A549 (cell line): ENCODE measurements around the gene TPCN2. TPM values are rescaled to one million over a fixed set of nuclear protein-coding genes. Genes with fewer than 3 reads are reported as not detected.
A peak's percentile ranks its signal among the peaks of the same experiment; 100 is the strongest.
"Not testable (repeated sequence)": the region's sequence is repeated elsewhere in the genome, so short reads cannot be mapped to it uniquely, and the experiment has no call there.

Experiments
- ATAC-seq, 2 experiments: fragments of 200-7000 bp in 1 of 2; fragments of >200 bp in 1 of 2; cut with Nextera tagmentation in 1 of 2; cut with Tn5 transposase in 1 of 2; 3 replicates each; pipeline versions ENCODE4 v1.8.0 to v1.9.1; 2018 to 2020; ENCODE audit warnings: mild to moderate bottlenecking in 1 of 2, moderate library complexity in 1 of 2
- CTCF ChIA-PET: fragments of 300-600 bp; sonication (Branson Sonifier 250); formaldehyde crosslinking; extraction: SDS; loops from one replicate; lab custom pipeline; 2021; ENCODE audit warnings: antibody characterized with exemption, inconsistent platforms; lab: Yijun Ruan, JAX
- POLR2A ChIA-PET: fragments of 350-600 bp; formaldehyde crosslinking; extraction: SDS; loops from one replicate; lab custom pipeline; 2021; ENCODE audit warnings: antibody characterized with exemption, inconsistent platforms; lab: Yijun Ruan, JAX
- DNase-seq, 2 experiments: peaks; one replicate each; pipeline versions ENCODE4 v3.0.0 to v3.0.0-alpha.2; 2011 to 2016; ENCODE audit warnings: low read depth in 1 of 2, low spot score in 1 of 2
- FAIRE-seq: peaks from 2 replicates; lab custom pipeline; 2011; peaks lifted over from hg19 to GRCh38; lab: Jason Lieb, UNC
- H3K27ac ChIP-seq, 2 experiments: fragments of >200 bp; sonication (Bioruptor Twin); formaldehyde crosslinking; 3 replicates each; pipeline ENCODE4 v1.5.1; 2016 to 2017
- H3K4me1 ChIP-seq: fragments of >200 bp; sonication (Bioruptor Twin); formaldehyde crosslinking; 3 replicates; pipeline ENCODE4 v1.6.1; 2016
- H3K4me2 ChIP-seq: fragments of >200 bp; sonication (Bioruptor Twin); formaldehyde crosslinking; 3 replicates; pipeline ENCODE4 v1.6.1; 2016
- H3K4me3 ChIP-seq: fragments of >200 bp; sonication (Bioruptor Twin); formaldehyde crosslinking; 3 replicates; pipeline ENCODE4 v1.5.1; 2016
- H3K9me3 ChIP-seq: fragments of >200 bp; sonication (Bioruptor Twin); formaldehyde crosslinking; 3 replicates; pipeline ENCODE4 v1.6.1; 2016
- BCL3 ChIP-seq: fragments of >200 bp; sonication (Bioruptor Twin); formaldehyde crosslinking; IDR thresholded peaks from 3 replicates; pipeline ENCODE4 v1.6.1; 2016
- BHLHE40 ChIP-seq: IDR thresholded peaks from 2 replicates; pipeline ENCODE4 v1.6.1; 2012; ENCODE audit warnings: low read depth, low read length, inconsistent platforms
- CEBPB ChIP-seq, 2 experiments: fragments of >200 bp in 1 of 2; sonication (Bioruptor Twin) in 1 of 2; formaldehyde crosslinking in 1 of 2; IDR thresholded peaks; 2 replicates each; pipeline ENCODE4 v1.6.1; 2012 to 2016
- CHD4 ChIP-seq: fragments of 200-600 bp; sonication (generic); IDR thresholded peaks from 2 replicates; pipeline ENCODE4 v1.6.1; 2016; ENCODE audit warnings: antibody characterized with exemption, mild to moderate bottlenecking, borderline replicate concordance
- EP300 ChIP-seq, 2 experiments: fragments of >200 bp; sonication (Bioruptor Twin); formaldehyde crosslinking; IDR thresholded peaks; 2 replicates in 1 of 2; 3 replicates in 1 of 2; pipeline ENCODE4 v1.6.1; 2016 to 2017
- FOSB ChIP-seq: fragments of 250-450 bp; sonication (Bioruptor Pico); IDR thresholded peaks from 2 replicates; pipeline ENCODE4 v1.5.0; 2020; ENCODE audit warnings: mild to moderate bottlenecking, moderate library complexity
- FOSL2 ChIP-seq, 2 experiments: fragments of 450-650 bp in 1 of 2; fragments of >200 bp in 1 of 2; sonication (Bioruptor Twin) in 1 of 2; formaldehyde crosslinking; IDR thresholded peaks; 2 replicates each; pipeline versions ENCODE4 v1.5.0 to v1.6.1; 2016 to 2020; ENCODE audit warnings: mild to moderate bottlenecking in 1 of 2, moderate library complexity in 1 of 2
- HDAC2 ChIP-seq: fragments of 200-600 bp; sonication (generic); IDR thresholded peaks from 2 replicates; pipeline ENCODE4 v1.6.1; 2016
- MAFK ChIP-seq: fragments of 450-650 bp; IDR thresholded peaks from 2 replicates; pipeline ENCODE4 v1.6.1; 2014; ENCODE audit not compliant: partially characterized antibody
- PHF8 ChIP-seq: fragments of 200-600 bp; sonication (generic); IDR thresholded peaks from 2 replicates; pipeline ENCODE4 v1.6.1; 2016; ENCODE audit warnings: low read depth, mild to moderate bottlenecking, antibody characterized with exemption, moderate library complexity, borderline replicate concordance
- POLR2A ChIP-seq: IDR thresholded peaks from 2 replicates; pipeline ENCODE4 v1.6.1; 2012; ENCODE audit warnings: mild to moderate bottlenecking, low read length
- RAD21 ChIP-seq, 2 experiments: fragments of >200 bp in 1 of 2; sonication (Bioruptor Twin) in 1 of 2; formaldehyde crosslinking in 1 of 2; IDR thresholded peaks in 1 of 2; conservative IDR thresholded peaks in 1 of 2; 2 replicates in 1 of 2; 3 replicates in 1 of 2; pipeline ENCODE4 v1.6.1; 2012 to 2018; ENCODE audit warnings: inconsistent platforms in 1 of 2
- SMC3 ChIP-seq: fragments of >200 bp; sonication (Bioruptor Twin); formaldehyde crosslinking; IDR thresholded peaks from 3 replicates; pipeline ENCODE4 v1.6.1; 2018; ENCODE audit warnings: inconsistent platforms
- SREBF2 ChIP-seq: fragments of 450-650 bp; IDR thresholded peaks from 2 replicates; pipeline ENCODE4 v1.6.1; 2014; ENCODE audit warnings: mild to moderate bottlenecking, moderate library complexity
- TFCP2L1 ChIP-seq: fragments of 250-450 bp; sonication (Bioruptor Pico); IDR thresholded peaks from 2 replicates; pipeline ENCODE4 v1.5.0; 2021; ENCODE audit warnings: mild to moderate bottlenecking
- ZFP36 ChIP-seq: fragments of 450-650 bp; IDR thresholded peaks from 2 replicates; pipeline ENCODE4 v1.6.1; 2014; ENCODE audit warnings: borderline replicate concordance; ENCODE audit not compliant: partially characterized antibody
- ZSCAN20 ChIP-seq: fragments of 250-450 bp; sonication (Bioruptor Pico); IDR thresholded peaks from 2 replicates; pipeline ENCODE4 v1.8.0; 2022; ENCODE audit warnings: mild to moderate bottlenecking, moderate library complexity
- WGBS: methylation state at CpG from one replicate; pipeline ENCODE4 v1.1.6; 2017; ENCODE audit errors: missing lambda C conversion rate; 5-methylcytosine and 5-hydroxymethylcytosine counted together
- polyA minus RNA-seq: library from RNA; depleted of rRNA, polyadenylated mRNA; stranded (reverse); fragments of >200 nt; gene quantifications from 2 replicates; pipeline ENCODE4 v1.2.3, GENCODE V29; 2011; rRNA and poly(A)+ RNA removed
- polyA plus RNA-seq, 4 experiments: library from polyadenylated mRNA; depleted of rRNA in 3 of 4; stranded (reverse); fragments of >200 nt; fragmentation: RNase III in 1 of 4; extraction: RNeasy Plus Mini Kit Qiagen cat#74134 plus additional on column Dnase treatment in 1 of 4; gene quantifications; 2 replicates in 3 of 4; 3 replicates in 1 of 4; pipeline ENCODE4 v1.2.3, GENCODE V29; 2011 to 2017

Gene TPCN2
- 8.1 and 8.9 TPM in 2 replicates for polyA plus RNA-seq (2011; rRNA removed)
- polyA plus RNA-seq (2012; cell fraction: cytosol; rRNA removed), result 9.4 and 11.6 TPM in 2 replicates
- polyA plus RNA-seq (2012; cell fraction: nucleus; rRNA removed), result 34.4 and 38.1 TPM in 2 replicates
- 8.8 to 9.1 TPM (median 9.0 TPM) in 3 replicates for polyA plus RNA-seq (2017; fragmentation: RNase III; extraction: RNeasy Plus Mini Kit Qiagen cat#74134 plus additional on column Dnase treatment)
- polyA minus RNA-seq, result 10.1 and 13.1 TPM in 2 replicates

- CTCF ChIA-PET, result interaction anchor here (0.6 to 1.8 kb wide), 3 partner anchors 11 to 281 kb away, joined by 3 to 4 read pairs (median 3); no protein-coding TSS in a partner anchor
- Histone ChIP-seq H3K4me2 (peak within 1 kb of the TSS; percentile 97), H3K27ac (peak within 1 kb of the TSS; percentile 92 to 96), H3K4me3 (peak within 1 kb of the TSS; percentile 99), H3K9me3 (no peaks in the 10 kb centered on the region), H3K4me1 (peaks cover 19% of the 10 kb centered on the region; the same call in 2 of the 3 replicates)
- peak; percentile 95 to 98 for DNase-seq
- peak; percentile 87 for TF ChIP-seq POLR2A
- no peak for TF ChIP-seq ZSCAN20 (CRISPR knock-in tag)
- TF ChIP-seq PHF8, result peak; percentile 66
- 0 out of 3 replicates have a peak, but pooled peaks have one; percentile 0 for TF ChIP-seq SMC3
- TF ChIP-seq HDAC2, result no peak
- TF ChIP-seq MAFK, result peak; percentile 47
- ATAC-seq, result peak; percentile 86 to 91
- 3% methylated on average over 27 of the region's 76 CpGs for WGBS
- no peak for FAIRE-seq
- POLR2A ChIA-PET, result interaction anchor here (0.6 to 1.2 kb wide), 4 partner anchors 10 to 206 kb away, joined by 3 read pairs; no protein-coding TSS in a partner anchor
These were observed at the start of gene TPCN2 for GRCh38 chr11:69048694-69049489. Gene TPCN2 (plus strand): TSS chr11:69048932. CDS start chr11:69048998, 66 bp downstream.

GRCh38 chr11:68999093-68999747, 49.5 kb upstream of the TPCN2 start:
- Histone ChIP-seq H3K9me3 (no peaks in the 10 kb centered on the region), H3K4me1 (peaks cover 10% of the 10 kb centered on the region), H3K4me3 (no peak overlapping the region), H3K4me2 (no peak overlapping the region), H3K27ac (no peak overlapping the region)
- 81% methylated on average over 8 of the region's 8 CpGs for WGBS
- DNase-seq (no peak), FAIRE-seq (no peak), ATAC-seq (no peak)
- ChIA-PET POLR2A (no interaction called here), CTCF (interaction anchor here (2.2 kb wide), 1 partner anchor 11 kb away, joined by 6 read pairs; no protein-coding TSS in a partner anchor)
- TF ChIP-seq CEBPB (IDR thresholded peaks at IDR 0.05) (no peak), BCL3 (no peak), EP300 (IDR thresholded peaks at IDR 0.05) (no peak), HDAC2 (no peak)

GRCh38 chr11:68999748-69000355, 48.9 kb upstream of the TPCN2 start:
- CTCF ChIA-PET, result interaction anchor here (0.6 to 2.9 kb wide), 7 partner anchors 9 to 257 kb away, joined by 3 to 10 read pairs (median 4); no protein-coding TSS in a partner anchor
- ATAC-seq, H3K4me2 ChIP-seq, H3K27ac ChIP-seq, H3K4me3 ChIP-seq, FAIRE-seq, POLR2A ChIA-PET, DNase-seq, H3K9me3 ChIP-seq: not testable (repeated sequence)
- H3K4me1 ChIP-seq, result peaks cover 10% of the 10 kb centered on the region
- 79% methylated on average over 12 of the region's 12 CpGs for WGBS

GRCh38 chr11:69000391-69000790, 48.3 kb upstream of the TPCN2 start:
- FAIRE-seq, result no peak
- Histone ChIP-seq H3K4me1 (peaks cover 10% of the 10 kb centered on the region), H3K9me3 (no peaks in the 10 kb centered on the region), H3K4me2 (0 out of 3 replicates have a peak overlapping the region, but pooled peaks have one; percentile 25), H3K27ac (no peak overlapping the region), H3K4me3 (no peak overlapping the region)
- no peak for TF ChIP-seq RAD21 (conservative IDR thresholded peaks at IDR 0.05 in 1 of 2, IDR thresholded peaks at IDR 0.05 in 1 of 2)
- no peak for TF ChIP-seq BHLHE40
- TF ChIP-seq SREBF2, result no peak
- no peak for TF ChIP-seq ZFP36
- TF ChIP-seq FOSL2 (IDR thresholded peaks at IDR 0.05), result no peak
- no peak for TF ChIP-seq FOSL2 (CRISPR knock-in tag; IDR thresholded peaks at IDR 0.05)
- no peak for TF ChIP-seq CHD4
- TF ChIP-seq HDAC2, result no peak
- TF ChIP-seq ZSCAN20 (CRISPR knock-in tag), result no peak
- no peak for TF ChIP-seq FOSB (CRISPR knock-in tag)
- TF ChIP-seq TFCP2L1 (CRISPR knock-in tag), result no peak
- ATAC-seq, result peak in 1 of 2 experiments; percentile 28; a peak in 3 of 6 replicates
- WGBS, result 68% methylated on average over 5 of the region's 5 CpGs
- ChIA-PET CTCF (interaction anchor here (0.6 to 2.9 kb wide), 10 partner anchors 9 to 258 kb away, joined by 3 to 10 read pairs (median 4); partner anchors contain the start of gene TPCN2), POLR2A (interaction anchor here (0.6 to 1.0 kb wide), 2 partner anchors 11 to 48 kb away, joined by 3 read pairs; partner anchors contain the start of gene TPCN2)
- no peak for DNase-seq
